Measurements from ENCODE around the gene ADAM12.

Gene ADAM12, protein sequence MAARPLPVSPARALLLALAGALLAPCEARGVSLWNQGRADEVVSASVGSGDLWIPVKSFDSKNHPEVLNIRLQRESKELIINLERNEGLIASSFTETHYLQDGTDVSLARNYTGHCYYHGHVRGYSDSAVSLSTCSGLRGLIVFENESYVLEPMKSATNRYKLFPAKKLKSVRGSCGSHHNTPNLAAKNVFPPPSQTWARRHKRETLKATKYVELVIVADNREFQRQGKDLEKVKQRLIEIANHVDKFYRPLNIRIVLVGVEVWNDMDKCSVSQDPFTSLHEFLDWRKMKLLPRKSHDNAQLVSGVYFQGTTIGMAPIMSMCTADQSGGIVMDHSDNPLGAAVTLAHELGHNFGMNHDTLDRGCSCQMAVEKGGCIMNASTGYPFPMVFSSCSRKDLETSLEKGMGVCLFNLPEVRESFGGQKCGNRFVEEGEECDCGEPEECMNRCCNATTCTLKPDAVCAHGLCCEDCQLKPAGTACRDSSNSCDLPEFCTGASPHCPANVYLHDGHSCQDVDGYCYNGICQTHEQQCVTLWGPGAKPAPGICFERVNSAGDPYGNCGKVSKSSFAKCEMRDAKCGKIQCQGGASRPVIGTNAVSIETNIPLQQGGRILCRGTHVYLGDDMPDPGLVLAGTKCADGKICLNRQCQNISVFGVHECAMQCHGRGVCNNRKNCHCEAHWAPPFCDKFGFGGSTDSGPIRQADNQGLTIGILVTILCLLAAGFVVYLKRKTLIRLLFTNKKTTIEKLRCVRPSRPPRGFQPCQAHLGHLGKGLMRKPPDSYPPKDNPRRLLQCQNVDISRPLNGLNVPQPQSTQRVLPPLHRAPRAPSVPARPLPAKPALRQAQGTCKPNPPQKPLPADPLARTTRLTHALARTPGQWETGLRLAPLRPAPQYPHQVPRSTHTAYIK

GRCh38 chr10:126387931-126388911 is at the start of gene ADAM12:
Gene ADAM12, minus strand, starts transcription at chr10:126388477. Its CDS starts 332 bp downstream, at chr10:126388145.
- H3K9ac ChIP-seq (ENCODE audit: low read length) = no peak within 1 kb of the TSS
- H3K4me2 ChIP-seq (ENCODE audit: low read depth, low read length) = no peak within 1 kb of the TSS
- no peaks in the 10 kb centered on the region for H4K20me1 ChIP-seq (ENCODE audit: insufficient read depth, low read length)
- H3K4me1 ChIP-seq (ENCODE audit: low read length) = no peaks in the 10 kb centered on the region
- no peaks in the 10 kb centered on the region for H3K9me2 ChIP-seq (replicated peaks; ENCODE audit: insufficient read depth, low read length)
- DNase-seq = no peak
- no peaks in the 10 kb centered on the region for H3K79me2 ChIP-seq (ENCODE audit: low read length)
- no peak within 1 kb of the TSS for H3K27ac ChIP-seq (ENCODE audit: low read length)
- TF ChIP-seq, protein P1, sequence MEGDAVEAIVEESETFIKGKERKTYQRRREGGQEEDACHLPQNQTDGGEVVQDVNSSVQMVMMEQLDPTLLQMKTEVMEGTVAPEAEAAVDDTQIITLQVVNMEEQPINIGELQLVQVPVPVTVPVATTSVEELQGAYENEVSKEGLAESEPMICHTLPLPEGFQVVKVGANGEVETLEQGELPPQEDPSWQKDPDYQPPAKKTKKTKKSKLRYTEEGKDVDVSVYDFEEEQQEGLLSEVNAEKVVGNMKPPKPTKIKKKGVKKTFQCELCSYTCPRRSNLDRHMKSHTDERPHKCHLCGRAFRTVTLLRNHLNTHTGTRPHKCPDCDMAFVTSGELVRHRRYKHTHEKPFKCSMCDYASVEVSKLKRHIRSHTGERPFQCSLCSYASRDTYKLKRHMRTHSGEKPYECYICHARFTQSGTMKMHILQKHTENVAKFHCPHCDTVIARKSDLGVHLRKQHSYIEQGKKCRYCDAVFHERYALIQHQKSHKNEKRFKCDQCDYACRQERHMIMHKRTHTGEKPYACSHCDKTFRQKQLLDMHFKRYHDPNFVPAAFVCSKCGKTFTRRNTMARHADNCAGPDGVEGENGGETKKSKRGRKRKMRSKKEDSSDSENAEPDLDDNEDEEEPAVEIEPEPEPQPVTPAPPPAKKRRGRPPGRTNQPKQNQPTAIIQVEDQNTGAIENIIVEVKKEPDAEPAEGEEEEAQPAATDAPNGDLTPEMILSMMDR (IDR thresholded peaks at IDR 0.05; ENCODE audit: low read length) = no peak
- TF ChIP-seq EZH2phosphoT487 (IDR thresholded peaks at IDR 0.05; ENCODE audit: low read length) = no peak
- no peak for TF ChIP-seq EZH2 (optimal IDR thresholded peaks at IDR 0.05; ENCODE audit: low read depth, low read length)
- no peaks in the 10 kb centered on the region for H3F3A ChIP-seq (ENCODE audit: insufficient read depth, low read length)
- no peaks in the 10 kb centered on the region; the same call in 1 of the 2 replicates for H3K27me3 ChIP-seq (replicated peaks; ENCODE audit: insufficient read depth, low read length)
- H3K9me3 ChIP-seq (replicated peaks; ENCODE audit: insufficient read depth, low read length) = no peaks in the 10 kb centered on the region
- H3K4me3 ChIP-seq (ENCODE audit: low read length) = no peak within 1 kb of the TSS
- H3K36me3 ChIP-seq (replicated peaks; ENCODE audit: insufficient read depth, low read length) = no peaks in the 10 kb centered on the region
- no peak within 1 kb of the TSS for H2AFZ ChIP-seq (ENCODE audit: low read length)

- no peaks in the 10 kb centered on the region for H3K4me1 ChIP-seq (ENCODE audit: low read length)
- no peak for DNase-seq
- no peaks in the 10 kb centered on the region for H3F3A ChIP-seq (ENCODE audit: insufficient read depth, low read length)
- no peaks in the 10 kb centered on the region for H3K9me3 ChIP-seq (replicated peaks; ENCODE audit: insufficient read depth, low read length)
- no peak for TF ChIP-seq EZH2phosphoT487 (IDR thresholded peaks at IDR 0.05; ENCODE audit: low read length)
- no peak for TF ChIP-seq EZH2 (optimal IDR thresholded peaks at IDR 0.05; ENCODE audit: low read depth, low read length)
- TF ChIP-seq, protein P1 (IDR thresholded peaks at IDR 0.05; ENCODE audit: low read length) = no peak
- no peaks in the 10 kb centered on the region for H3K9me2 ChIP-seq (replicated peaks; ENCODE audit: insufficient read depth, low read length)
- H3K27ac ChIP-seq (ENCODE audit: low read length) = no peak overlapping the region
- no peak overlapping the region for H3K4me3 ChIP-seq (ENCODE audit: low read length)
- H3K4me2 ChIP-seq (ENCODE audit: low read depth, low read length) = no peak overlapping the region
- H3K9ac ChIP-seq (ENCODE audit: low read length) = no peak overlapping the region
- no peaks in the 10 kb centered on the region for H3K27me3 ChIP-seq (replicated peaks; ENCODE audit: insufficient read depth, low read length)
- H3K36me3 ChIP-seq (replicated peaks; ENCODE audit: insufficient read depth, low read length) = no peaks in the 10 kb centered on the region
- no peak overlapping the region for H2AFZ ChIP-seq (ENCODE audit: low read length)
- no peaks in the 10 kb centered on the region for H3K79me2 ChIP-seq (ENCODE audit: low read length)
- H4K20me1 ChIP-seq (ENCODE audit: insufficient read depth, low read length) = no peaks in the 10 kb centered on the region
Observed at GRCh38 chr10:126437635-126438406, 49.5 kb upstream of the ADAM12 start.

GRCh38 chr10:126434235-126434634 is 46.0 kb upstream of the ADAM12 start:
- TF ChIP-seq EZH2phosphoT487 (IDR thresholded peaks at IDR 0.05; ENCODE audit: low read length) = no peak
- TF ChIP-seq EZH2 (optimal IDR thresholded peaks at IDR 0.05; ENCODE audit: low read depth, low read length) = no peak
- TF ChIP-seq, protein P1 (IDR thresholded peaks at IDR 0.05; ENCODE audit: low read length) = no peak
- no peaks in the 10 kb centered on the region for H3K9me3 ChIP-seq (replicated peaks; ENCODE audit: insufficient read depth, low read length)
- H3K36me3 ChIP-seq (replicated peaks; ENCODE audit: insufficient read depth, low read length) = no peaks in the 10 kb centered on the region
- H3K9me2 ChIP-seq (replicated peaks; ENCODE audit: insufficient read depth, low read length) = no peaks in the 10 kb centered on the region
- no peaks in the 10 kb centered on the region for H3K79me2 ChIP-seq (ENCODE audit: low read length)
- no peaks in the 10 kb centered on the region for H4K20me1 ChIP-seq (ENCODE audit: insufficient read depth, low read length)
- no peak overlapping the region for H3K27ac ChIP-seq (ENCODE audit: low read length)
- H3K4me1 ChIP-seq (ENCODE audit: low read length) = no peaks in the 10 kb centered on the region
- H3K4me2 ChIP-seq (ENCODE audit: low read depth, low read length) = no peak overlapping the region
- DNase-seq = no peak
- H2AFZ ChIP-seq (ENCODE audit: low read length) = no peak overlapping the region
- no peaks in the 10 kb centered on the region for H3F3A ChIP-seq (ENCODE audit: insufficient read depth, low read length)
- H3K9ac ChIP-seq (ENCODE audit: low read length) = no peak overlapping the region
- no peak overlapping the region for H3K4me3 ChIP-seq (ENCODE audit: low read length)
- H3K27me3 ChIP-seq (replicated peaks; ENCODE audit: insufficient read depth, low read length) = no peaks in the 10 kb centered on the region
